Measurements from ENCODE around the gene FCGR3A. TPM values are rescaled to one million over a fixed set of nuclear protein-coding genes. Genes with fewer than 3 reads are reported as not detected.
"Not testable (repeated sequence)": the region's sequence is repeated elsewhere in the genome, so short reads cannot be mapped to it uniquely, and the experiment has no call there.

Gene FCGR3A
- polyA plus RNA-seq, 1 experiment = not detected

GRCh38 chr1:161523041-161523816 lies 26.4 kb downstream of the FCGR3A start:
- H3K36me3 ChIP-seq (ENCODE audit: control insufficient read depth, insufficient read depth, low read length); POLR2A ChIA-PET; DNase-seq (ENCODE audit: low read depth); H3K27me3 ChIP-seq (ENCODE audit: control insufficient read depth, insufficient read depth, low read length); CTCF ChIA-PET; H3K4me3 ChIP-seq (ENCODE audit: low read depth, low read length): not testable (repeated sequence)

GRCh38 chr1:161513953-161514352 lies 35.7 kb downstream of the FCGR3A start:
- CTCF ChIA-PET; DNase-seq (ENCODE audit: low read depth); POLR2A ChIA-PET; H3K27me3 ChIP-seq (ENCODE audit: control insufficient read depth, insufficient read depth, low read length); H3K36me3 ChIP-seq (ENCODE audit: control insufficient read depth, insufficient read depth, low read length); H3K4me3 ChIP-seq (ENCODE audit: low read depth, low read length): not testable (repeated sequence)

- DNase-seq (ENCODE audit: low read depth); H3K4me3 ChIP-seq (ENCODE audit: low read depth, low read length); POLR2A ChIA-PET; CTCF ChIA-PET; H3K36me3 ChIP-seq (ENCODE audit: control insufficient read depth, insufficient read depth, low read length); H3K27me3 ChIP-seq (ENCODE audit: control insufficient read depth, insufficient read depth, low read length): not testable (repeated sequence)
These were observed 36.2 kb downstream of the FCGR3A start for GRCh38 chr1:161513448-161513780.

GRCh38 chr1:161512636-161513447 lies 36.8 kb downstream of the FCGR3A start:
- H3K36me3 ChIP-seq (ENCODE audit: control insufficient read depth, insufficient read depth, low read length); CTCF ChIA-PET; H3K27me3 ChIP-seq (ENCODE audit: control insufficient read depth, insufficient read depth, low read length); POLR2A ChIA-PET; DNase-seq (ENCODE audit: low read depth); H3K4me3 ChIP-seq (ENCODE audit: low read depth, low read length): not testable (repeated sequence)

GRCh38 chr1:161511756-161512060 lies 37.9 kb downstream of the FCGR3A start:
- Histone ChIP-seq H3K27me3 (ENCODE audit: control insufficient read depth, insufficient read depth, low read length) (no peaks in the 10 kb centered on the region), H3K36me3 (ENCODE audit: control insufficient read depth, insufficient read depth, low read length) (no peaks in the 10 kb centered on the region), H3K4me3 (ENCODE audit: low read depth, low read length) (no peak overlapping the region)
- TF ChIP-seq CTCF (IDR thresholded peaks at IDR 0.05; ENCODE audit: insufficient read depth, low read depth, low read length) = no peak
- POLR2A ChIA-PET = no interaction called here
- CTCF ChIA-PET = no interaction called here
- DNase-seq (ENCODE audit: low read depth) = no peak

GRCh38 chr1:161511018-161511755 lies 38.4 kb downstream of the FCGR3A start:
- no peaks in the 10 kb centered on the region for H3K27me3 ChIP-seq (ENCODE audit: control insufficient read depth, insufficient read depth, low read length)
- DNase-seq (ENCODE audit: low read depth) = no peak
- H3K36me3 ChIP-seq (ENCODE audit: control insufficient read depth, insufficient read depth, low read length) = no peaks in the 10 kb centered on the region
- POLR2A ChIA-PET = no interaction called here
- H3K4me3 ChIP-seq (ENCODE audit: low read depth, low read length) = no peak overlapping the region
- CTCF ChIA-PET = interaction anchor here (0.9 kb wide), 1 partner anchor 24 kb away, joined by 3 read pairs; no protein-coding TSS in a partner anchor
- TF ChIP-seq CTCF (IDR thresholded peaks at IDR 0.05; ENCODE audit: insufficient read depth, low read depth, low read length) = no peak

GRCh38 chr1:161510477-161510876 lies 39.1 kb downstream of the FCGR3A start:
- Histone ChIP-seq H3K27me3 (ENCODE audit: control insufficient read depth, insufficient read depth, low read length) (no peaks in the 10 kb centered on the region), H3K36me3 (ENCODE audit: control insufficient read depth, insufficient read depth, low read length) (no peaks in the 10 kb centered on the region), H3K4me3 (ENCODE audit: low read depth, low read length) (no peak overlapping the region)
- CTCF ChIA-PET = interaction anchor here (0.9 kb wide), 1 partner anchor 23 kb away, joined by 3 read pairs; no protein-coding TSS in a partner anchor
- no peak for DNase-seq (ENCODE audit: low read depth)
- POLR2A ChIA-PET = no interaction called here
- TF ChIP-seq CTCF (IDR thresholded peaks at IDR 0.05; ENCODE audit: insufficient read depth, low read depth, low read length) = no peak
